ENCODE results near the gene PDE6C.

The PDE6C gene

DNA sequence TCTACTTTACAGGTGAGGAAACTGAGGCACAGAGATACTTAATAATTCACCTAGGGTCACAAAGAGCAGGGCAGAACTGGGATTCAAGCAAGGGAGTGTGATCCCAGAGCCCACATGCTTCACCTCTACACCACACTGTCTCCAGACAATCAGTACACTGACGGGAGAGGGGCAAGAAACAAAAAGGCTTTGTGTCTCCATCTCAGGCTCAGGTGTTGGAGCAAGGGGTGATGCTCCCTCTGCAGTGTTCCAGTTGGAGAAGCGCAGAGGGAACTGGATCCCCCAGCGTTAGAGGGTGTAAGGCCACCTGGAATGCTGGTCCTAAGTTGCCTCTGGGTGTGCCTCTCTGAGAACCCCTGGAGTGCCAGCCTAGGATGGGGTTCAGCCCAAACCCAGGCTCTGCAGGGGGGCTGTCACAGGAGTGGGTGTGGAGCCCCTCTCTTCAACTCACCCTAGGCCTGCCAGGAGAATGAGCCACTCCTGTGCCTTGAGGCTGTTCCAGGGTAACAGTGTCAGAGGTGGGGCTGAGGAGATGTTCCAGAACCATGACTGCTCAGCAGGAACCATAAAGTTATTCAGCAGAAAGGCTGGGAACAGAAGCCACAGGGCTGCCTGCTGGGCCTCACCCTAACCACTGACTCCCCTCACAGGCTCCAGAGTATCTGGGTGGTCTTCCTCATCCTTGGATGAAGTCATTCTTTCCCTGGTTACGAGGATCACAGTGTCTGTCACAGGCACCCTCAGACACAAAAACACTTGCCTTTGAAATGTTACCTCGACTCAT lies 16.8 kb upstream of the PDE6C start:
- no peak for DNase-seq

DNA sequence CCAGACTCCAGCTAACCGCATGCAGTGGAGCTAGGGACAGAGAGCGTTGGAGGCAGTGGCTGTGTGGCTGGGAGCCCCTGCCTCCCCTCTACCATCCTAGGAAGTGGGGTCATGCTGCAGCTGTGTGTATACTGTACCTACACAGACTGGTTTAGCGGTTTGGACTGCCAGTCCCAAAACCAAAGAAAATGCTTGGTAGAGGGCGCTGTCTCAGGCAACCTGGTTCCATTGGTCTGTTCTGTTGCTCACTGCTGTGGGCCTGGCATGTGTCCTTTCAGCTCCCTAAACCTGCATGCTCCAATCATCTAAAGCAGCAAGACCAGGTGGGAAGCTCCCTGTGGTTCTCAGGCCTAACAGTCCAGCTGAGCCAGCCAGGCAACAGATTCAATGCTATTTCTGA lies 15.8 kb upstream of the PDE6C start:
- no peak for DNase-seq

DNA sequence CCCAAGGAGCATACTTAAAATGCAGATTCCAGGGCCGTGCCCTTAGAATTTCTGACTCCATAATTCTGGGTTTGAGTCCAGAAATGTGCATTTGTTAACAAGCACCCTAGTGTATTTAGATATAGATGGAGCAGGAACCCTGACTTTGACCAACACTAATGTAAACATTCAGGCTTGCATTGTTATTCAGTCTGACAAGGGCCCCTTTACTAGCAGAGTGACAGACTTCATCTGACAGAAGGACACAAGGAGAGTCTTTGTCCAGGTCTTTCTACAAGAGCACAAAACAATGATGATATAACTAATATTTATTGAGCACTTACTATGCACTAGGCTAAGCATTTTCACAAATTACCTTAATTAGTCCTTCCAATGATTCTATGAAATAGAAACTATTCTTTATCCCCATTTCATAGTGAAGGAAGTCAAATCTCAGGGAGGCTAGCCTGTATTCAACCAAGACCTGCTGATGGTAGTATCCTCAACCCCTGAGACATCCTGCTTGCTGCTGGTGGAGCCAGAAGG lies 15.2 kb upstream of the PDE6C start:
- DNase-seq, result no peak

DNA sequence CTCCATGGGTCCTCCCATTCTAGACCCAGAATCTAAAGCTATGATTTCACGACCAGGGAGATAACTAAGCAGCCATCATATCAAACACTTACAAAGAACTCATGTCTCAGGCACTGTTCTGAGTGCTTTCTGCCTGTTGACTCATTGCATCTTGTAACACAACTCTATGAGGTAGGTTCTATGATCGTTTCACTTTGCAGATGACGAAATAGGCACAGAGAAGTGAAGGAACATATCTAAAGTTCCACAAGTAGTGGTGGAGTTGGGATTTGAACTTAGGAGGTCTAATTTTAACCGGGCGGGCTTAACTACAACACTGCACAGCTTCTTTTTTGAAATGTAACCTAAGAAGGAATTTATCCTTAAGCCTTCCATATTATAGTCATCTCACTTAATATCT lies 14.2 kb upstream of the PDE6C start:
- DNase-seq, result no peak

DNA sequence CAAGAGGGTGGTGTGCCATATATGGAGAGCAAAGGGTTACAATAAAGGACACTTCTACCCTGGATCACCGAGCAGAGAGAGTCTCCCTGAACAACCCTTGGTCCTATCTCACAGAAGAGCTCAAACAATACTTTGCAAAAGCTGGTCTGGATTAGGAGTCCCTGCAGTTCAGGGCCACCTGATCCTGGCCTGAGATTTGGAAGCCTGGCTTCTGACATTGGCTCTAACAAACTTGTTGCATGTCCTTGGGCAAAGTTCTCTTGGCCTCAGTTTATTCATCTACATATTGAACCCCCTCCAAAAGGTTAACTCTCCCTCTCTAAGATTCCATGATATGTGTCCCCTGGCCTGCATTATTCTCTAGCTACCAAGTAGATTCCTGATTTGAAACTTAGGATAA lies 13.0 kb upstream of the PDE6C start:
- DNase-seq, result no peak

DNA sequence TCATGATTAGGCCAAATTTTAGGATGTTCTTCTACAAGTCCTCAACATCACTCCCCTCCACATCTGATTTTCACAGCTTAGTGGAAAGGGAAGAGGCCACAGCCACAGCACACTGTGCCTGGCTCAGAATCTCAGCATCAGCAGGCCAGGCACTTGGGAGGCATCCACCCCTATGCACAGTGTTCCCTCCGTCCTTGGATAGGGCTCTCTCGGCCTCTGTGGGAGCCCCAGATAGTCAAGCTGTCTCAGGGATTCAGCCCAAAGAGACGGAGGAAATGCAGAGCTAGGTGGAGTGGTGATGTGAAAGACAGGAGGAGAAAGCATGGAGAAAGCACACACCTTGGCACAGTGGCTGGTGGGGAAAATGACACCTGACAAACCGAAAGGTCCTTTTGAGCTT lies 12.6 kb upstream of the PDE6C start:
- DNase-seq, result no peak

DNA sequence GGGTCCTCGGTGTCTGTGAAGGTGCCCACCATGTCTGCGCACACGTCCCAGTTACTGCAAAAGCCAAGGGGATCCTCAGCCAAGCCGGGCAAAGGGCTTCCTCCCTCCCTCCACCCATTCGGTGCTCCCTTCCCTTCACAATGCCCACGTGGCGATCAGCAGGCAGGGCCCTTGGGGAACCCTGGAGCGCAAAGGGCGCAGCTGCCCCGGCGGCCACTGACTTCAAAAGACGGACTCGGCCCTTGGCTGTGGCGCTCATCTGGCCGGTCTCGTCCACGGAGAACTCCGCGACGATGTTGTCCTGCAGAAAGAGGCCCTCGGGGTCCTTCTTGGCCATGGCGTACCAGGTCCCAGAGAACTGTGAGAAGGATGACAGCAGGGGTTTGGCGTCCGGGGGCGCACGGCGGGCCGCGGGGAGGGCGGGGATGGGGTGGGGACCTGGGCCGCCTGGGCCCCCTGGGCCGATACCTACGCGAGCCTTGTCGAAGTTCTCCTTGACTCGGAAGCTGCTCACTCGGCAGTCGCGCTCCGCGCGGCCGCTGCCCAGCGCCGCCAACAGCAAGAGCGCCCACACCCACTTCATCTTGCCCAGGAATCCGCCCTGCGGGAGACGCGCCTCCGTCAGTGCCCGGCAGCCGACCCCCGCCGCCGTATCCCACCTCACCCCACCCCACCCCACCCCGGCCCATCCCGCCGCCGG lies 11.7 kb upstream of the PDE6C start:
- no peak for DNase-seq

DNA sequence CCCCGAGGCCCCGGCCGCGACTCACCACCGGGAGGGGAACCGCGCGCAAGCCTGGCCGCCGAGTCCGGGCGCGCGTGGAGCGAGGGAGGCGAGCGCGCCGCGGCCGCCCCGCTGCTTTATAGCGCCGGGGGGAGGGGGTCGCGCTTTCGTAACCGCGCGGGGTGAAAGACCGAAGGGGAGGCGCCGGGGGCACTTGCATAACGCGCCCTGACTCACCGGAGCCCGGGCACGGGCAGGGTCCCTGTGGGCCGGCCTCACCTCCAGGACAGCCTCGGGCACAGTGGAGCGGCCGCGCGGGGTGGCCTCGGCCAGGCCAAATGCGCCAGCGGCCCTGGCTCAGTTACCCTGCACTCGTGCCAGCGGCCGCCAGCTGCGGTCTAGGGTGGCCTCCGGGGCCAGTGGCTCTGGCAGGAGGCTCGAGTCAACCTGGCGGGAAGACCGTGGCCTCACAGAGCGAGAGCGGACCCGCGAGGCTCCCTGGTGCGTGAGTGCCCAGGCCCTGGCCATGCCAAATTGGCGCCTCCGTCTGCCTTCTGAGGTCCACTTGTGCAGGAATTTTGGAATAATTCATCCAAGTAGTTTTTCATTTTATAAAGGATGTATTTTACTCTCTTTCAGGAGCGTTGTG lies 11.1 kb upstream of the PDE6C start, which contains the start of gene RBP4:
TSS of gene RBP4 (minus strand) at position 90 of the 628 bp plus-strand sequence. CDS start 207 bp downstream, outside the sequence.
- DNase-seq, result no peak

DNA sequence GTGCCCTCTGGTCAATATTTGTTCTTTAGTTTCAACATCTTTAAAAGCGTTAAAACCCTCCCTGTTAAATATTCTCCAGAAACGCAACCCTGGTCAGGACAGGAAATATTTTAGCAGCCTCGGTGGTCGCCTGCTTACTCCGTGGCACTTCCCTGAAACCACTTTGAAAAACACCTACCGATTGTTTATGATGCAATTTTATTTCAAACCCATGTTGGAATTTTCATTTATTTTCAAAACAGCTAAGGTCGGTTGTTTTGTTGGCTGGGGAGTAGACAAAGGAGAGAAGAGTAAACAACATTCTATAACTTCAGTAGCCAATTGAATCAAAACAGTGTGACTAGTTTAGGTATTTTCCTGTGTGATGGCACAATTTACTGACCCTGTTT lies 10.6 kb upstream of the PDE6C start:
- DNase-seq, result no peak

DNA sequence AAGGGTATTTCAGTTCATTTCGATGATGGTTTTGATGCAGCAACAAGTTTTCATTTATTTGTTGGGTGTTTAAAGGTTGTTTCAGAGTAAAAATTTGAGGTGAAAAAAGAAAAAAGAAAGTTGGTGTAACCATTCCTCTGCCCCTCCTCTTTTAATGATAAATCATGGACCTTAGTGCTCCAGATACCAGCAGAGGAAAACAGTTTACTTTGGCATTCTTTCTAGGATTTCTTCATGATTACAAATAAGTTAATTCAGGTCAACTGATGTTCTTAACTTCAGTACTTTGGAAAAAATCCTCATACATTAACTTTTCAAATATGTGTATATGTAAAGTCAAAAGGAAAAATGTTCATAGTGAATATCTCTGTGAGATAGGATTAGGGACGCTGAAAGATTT lies 9.3 kb upstream of the PDE6C start:
- DNase-seq, result no peak

DNA sequence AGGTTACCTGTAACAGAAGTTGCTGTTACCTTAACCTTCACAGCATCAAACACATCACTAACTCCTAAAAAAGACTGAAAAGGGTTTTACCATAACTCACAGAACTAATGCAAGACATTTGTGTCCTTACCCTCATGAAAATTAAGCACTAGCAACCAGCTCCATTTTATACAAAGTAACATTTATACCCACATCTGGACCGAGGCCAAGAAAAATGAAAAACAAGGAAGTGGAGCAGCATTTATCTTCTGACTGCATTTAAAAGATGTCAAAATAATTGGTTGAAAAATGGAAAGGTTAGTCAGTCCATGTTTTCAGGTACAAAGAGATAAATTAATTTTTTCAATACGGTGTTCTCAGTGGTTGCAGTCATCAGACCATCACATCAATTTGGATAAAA lies 8.2 kb upstream of the PDE6C start:
- no peak for DNase-seq

DNA sequence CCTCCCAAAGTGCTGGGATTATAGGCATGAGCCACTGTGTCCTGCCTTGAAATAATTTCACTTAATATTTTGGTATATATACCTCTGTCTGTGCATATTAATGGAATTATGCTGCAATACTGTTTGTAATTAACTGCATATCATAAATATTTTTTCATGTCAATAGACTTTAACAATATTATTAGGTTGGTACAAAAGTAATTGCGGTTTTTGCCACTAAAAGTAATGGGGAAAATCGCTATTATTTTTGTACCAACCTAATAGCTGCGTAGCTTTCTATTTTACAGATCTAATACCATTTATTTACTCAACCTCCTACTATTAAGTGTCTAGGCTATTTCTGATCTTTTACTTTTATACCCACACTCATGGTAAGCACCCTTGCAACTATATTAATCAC lies 3.9 kb upstream of the PDE6C start:
- no peak for DNase-seq

DNA sequence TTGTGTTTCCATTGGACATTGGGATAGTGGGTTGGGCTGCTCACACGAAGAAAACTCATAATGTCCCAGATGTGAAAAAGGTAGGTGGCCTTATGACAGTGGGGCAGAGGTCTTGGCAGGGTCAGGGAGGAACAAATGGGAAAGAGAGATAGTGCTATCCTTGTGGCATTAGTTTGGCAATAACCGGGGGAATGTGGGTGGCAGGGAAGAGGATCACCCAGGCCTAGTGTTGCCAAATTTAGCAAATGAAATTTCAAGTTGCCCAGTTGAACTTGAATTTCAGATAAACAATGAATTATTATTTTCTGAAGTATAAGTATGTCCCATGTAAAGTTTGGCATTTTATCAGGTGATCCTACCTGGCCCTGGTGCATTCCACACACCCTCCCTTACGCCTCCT lies 789 bp downstream of the PDE6C start:
- DNase-seq, result no peak

DNA sequence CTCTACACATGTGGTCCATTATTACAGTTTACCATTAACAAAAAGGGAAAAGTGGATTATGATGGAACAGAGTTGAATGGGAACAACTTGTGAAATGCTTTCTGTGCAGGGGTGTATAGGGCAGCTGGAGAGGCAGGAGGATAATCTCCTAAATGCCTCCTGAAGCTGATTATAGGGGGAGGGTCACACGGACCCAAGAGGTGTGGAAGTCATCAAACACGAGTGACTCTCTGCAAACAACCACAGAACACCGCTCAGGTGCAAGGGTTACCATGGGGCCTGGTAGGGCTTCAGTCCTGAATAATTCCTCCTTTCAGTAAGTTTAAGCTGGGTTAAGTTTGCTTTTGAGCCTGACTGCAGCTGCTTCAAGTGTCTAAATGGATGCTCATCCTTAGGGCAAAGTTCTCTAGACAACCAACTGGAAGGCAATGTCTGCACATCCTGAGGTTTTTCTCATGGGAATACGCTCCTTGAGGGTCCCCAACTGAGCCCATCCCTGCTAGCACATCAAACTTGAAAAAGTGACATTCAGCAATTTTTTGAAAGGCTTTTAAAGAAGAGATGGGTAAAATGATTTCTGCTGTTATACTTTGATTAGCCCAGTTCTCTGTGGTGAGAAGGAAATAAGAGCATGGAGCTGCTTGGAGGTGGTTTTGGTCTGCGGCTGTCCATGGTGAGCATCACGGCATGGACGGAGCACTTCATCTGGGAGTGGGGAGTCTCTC lies 1.9 kb downstream of the PDE6C start:
- DNase-seq, result no peak

DNA sequence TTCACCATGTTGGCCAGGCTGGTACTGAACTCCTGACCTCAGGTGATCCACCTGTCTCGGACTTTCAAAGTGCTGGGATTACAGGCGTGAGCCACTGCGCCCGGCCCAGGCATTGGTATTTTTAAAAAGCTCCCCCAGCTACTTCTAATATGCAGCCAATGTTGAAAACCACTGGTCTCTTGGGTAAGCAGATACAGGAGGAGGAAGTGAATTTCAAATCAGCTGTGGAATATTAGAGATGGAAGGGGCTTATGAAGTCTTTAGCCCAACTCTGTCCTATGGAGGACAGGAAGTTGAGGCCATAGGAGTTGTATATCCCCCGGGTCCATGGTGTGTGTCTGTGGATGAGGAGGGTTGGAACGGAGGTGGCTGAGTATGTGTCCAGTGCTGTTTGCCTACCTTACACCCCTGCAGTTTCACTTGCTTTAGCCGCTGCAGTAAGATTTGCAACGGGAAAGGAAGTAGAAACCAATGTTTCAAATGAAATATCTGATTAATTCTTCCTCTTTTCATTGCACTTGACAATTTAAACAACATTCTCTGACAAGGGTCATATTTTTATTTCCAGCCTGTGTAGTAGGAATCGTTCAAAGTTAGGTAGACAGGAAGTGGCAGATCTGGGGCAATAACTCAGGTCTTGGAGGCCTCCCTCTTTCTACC lies 3.4 kb downstream of the PDE6C start:
- DNase-seq, result no peak

DNA sequence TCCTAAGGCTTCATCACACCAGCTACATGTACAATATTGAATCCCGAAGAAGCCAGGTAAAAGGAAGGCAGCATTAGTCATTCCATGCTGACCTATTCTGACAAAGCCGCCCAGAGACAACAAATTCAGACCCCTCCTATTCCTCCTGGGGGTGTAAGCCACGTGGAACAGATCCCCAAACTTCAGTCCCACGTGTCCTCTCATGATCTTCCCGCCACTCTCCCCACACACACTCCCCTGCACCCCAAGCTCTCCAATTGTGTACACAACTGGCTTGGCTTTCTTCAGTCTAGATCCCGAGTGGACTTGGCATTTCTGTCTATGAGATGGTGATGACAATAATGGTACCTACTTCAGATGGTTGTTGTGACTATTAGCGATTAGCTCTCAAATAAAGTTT lies 8.6 kb downstream of the PDE6C start:
- no peak for DNase-seq

DNA sequence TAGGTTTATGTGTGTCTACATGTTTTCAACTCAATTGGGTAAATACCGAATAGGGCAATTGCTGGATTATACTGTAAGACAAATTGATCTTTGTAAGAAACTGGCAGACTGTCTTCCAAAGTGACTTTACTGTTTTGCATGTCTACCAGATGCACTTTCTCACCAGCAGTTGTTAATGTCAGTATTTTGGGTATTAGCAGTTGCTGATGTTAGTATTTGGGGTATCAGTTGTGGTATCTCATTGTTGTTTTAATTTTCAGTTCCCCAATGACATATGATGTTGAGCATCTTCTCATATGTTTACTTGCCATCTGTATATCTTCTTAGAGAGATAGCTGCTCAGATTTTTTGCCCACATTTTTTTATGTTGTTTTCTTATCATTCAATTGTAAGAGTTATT lies 10.6 kb downstream of the PDE6C start:
- DNase-seq, result no peak

DNA sequence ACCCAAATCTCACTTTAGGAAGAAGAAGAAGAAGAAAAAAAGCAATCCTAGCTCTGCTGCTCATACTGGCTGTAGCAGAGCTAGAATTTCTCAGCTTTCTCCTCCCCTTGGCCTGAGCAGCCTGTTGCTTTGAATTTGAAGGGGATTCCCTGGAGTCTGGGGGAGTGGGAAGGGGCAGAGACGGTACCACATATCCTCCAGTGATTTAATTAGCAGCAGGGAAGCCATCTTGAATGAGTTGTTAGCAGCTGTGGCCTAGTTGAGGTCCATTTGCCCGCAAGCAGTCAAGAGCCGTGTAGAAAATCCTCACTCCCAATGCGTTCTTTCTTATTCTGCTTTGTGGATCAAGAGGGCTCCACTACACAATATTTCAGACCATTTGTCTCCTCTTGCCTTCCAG lies 16.5 kb downstream of the PDE6C start:
- no peak for DNase-seq

DNA sequence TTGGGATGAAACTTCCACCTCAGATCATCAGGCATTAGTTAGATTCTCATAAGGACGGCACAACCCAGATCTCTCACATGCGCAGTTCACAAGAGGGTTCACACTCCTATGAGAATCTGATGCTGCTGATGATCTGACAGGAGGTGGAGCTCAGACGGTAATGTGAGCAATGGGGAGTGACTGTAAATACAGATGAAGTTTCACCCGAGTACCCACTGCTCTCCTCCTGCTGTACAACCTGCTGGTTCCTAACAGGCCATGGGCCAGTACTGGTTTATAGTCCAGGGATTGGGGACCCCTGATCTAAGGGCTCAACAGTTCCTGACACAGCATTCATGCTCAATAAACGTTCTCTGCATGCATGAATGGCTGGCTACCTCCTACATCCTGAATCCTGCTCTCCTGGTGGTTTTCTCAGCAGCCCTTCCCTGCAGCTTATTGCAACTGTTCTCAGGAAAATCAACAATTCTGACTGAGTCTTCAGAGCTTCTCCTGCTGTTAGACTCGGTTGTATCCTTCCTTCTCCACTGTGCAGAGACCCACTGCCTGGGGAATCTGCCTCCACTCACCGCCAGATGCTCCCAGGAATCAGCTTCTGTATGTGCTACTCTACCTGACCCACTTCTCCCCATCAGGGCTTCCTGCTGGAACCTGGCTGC lies 17.4 kb downstream of the PDE6C start:
- no peak for DNase-seq

DNA sequence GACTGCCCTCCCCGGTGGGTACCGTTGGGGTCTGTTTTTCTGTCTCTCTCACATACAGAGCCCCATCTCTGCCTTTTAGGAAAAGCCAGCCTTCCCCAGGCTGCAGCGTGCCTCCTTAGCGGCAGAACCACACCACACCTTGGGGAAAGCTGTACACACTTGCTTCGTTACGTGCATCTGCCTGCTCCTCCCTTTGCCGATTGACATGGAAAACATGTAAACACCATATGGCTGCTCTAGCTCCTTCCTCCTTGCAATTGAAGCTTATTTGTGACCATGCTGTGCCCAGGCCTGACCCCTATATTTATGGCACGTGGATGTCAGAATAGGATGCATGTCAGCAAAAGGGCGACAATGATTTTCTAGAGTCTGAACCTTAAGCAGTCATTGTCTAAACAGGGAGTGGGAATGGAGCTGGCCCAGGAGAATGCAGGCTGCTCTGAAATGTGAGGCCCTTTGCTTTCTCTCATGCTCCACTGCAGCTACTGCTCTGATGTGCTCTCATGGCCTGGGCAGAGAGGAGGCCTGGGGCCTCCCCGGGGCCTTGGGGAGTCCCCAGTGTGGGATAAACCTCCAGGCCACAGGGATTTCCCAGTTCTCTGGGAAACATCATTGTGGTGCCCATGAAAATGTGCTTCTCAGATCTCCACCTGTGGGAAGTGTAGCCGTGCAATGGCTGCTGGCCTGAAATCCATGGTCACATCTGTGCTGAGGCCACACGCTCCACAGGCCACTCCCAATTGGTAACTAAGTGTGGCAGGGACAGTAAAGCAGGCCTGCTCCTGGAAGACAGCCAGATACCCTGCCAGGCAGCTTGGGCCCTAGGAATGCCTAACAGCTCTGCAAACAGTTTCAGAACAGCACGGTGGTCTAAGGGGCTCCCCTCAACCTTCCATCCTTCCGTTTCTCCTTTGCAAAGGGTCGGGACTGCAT lies 18.6 kb downstream of the PDE6C start:
- no peak for DNase-seq

DNA sequence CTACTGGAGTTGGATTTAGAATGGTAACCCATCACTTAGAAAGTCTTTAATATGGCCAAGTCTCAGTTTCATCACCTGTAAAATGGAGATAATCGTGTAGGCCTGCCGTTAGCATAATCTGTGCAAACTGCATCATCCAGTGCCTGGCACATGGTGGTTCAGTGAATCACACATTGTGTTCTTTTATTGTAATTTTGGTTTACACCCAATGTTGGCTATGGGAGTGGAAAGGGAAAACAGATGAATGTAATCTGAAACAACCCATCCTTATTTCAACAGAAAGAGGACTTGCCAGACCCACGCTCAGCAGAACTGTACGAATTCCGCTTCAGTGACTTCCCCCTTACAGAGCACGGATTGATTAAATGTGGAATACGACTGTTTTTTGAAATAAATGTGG lies 27.5 kb downstream of the PDE6C start:
- DNase-seq, result no peak

Measured in CD4-positive, alpha-beta T cell treated with Interleukin-17A for 1 hour (primary cell).